ENCODE measurements around the gene LRMDA. TPM values are rescaled to one million over a fixed set of nuclear protein-coding genes. Genes with fewer than 3 reads are reported as not detected.

Gene LRMDA
- total RNA-seq, 2 experiments from 2014 or later: not detected

- no peaks in the 10 kb centered on the region for H3K36me3 ChIP-seq (ENCODE audit: insufficient read depth, low read length)
- no peaks in the 10 kb centered on the region for H4K20me1 ChIP-seq (ENCODE audit: insufficient read depth, low read length)
- H2AFZ ChIP-seq (ENCODE audit: low read length): no peak overlapping the region
- no peaks in the 10 kb centered on the region for H3K79me2 ChIP-seq (ENCODE audit: insufficient read depth, low read depth, low read length)
- no peak overlapping the region for H3K4me3 ChIP-seq (ENCODE audit: low read depth, low read length, poor library complexity, severe bottlenecking)
- no peaks in the 10 kb centered on the region for H3K9me3 ChIP-seq (ENCODE audit: low read length)
- TF ChIP-seq EZH2phosphoT487 (IDR thresholded peaks at IDR 0.05; ENCODE audit: borderline replicate concordance, low read depth, low read length): no peak
- no peak for TF ChIP-seq CTCF (conservative IDR thresholded peaks at IDR 0.05; ENCODE audit: low read length)
- intact Hi-C loops (cut with micrococcal nuclease; ENCODE audit: unreplicated experiment): no loop called here
- DNase-seq (ENCODE audit: low spot score): no peak
- BruUV-seq (replicated peaks): no TSS peak
- H3K9me2 ChIP-seq (ENCODE audit: insufficient read depth, low read length): no peaks in the 10 kb centered on the region
- ChIA-PET CTCF (ENCODE audit: unreplicated experiment) (no interaction called here), POLR2A (no interaction called here)
- H3K27ac ChIP-seq (ENCODE audit: low read depth, low read length, poor library complexity, severe bottlenecking): no peak overlapping the region
- no peak overlapping the region for H3K4me2 ChIP-seq (ENCODE audit: low read length)
- no peaks in the 10 kb centered on the region for H3K4me1 ChIP-seq (ENCODE audit: insufficient read depth, low read length, poor library complexity, severe bottlenecking)
Measured at GRCh38 chr10:76116523-76116922, 685.1 kb downstream of the LRMDA start.

- Histone ChIP-seq H3K9me3 (ENCODE audit: low read length) (no peaks in the 10 kb centered on the region), H3K36me3 (ENCODE audit: insufficient read depth, low read length) (no peaks in the 10 kb centered on the region), H3K79me2 (ENCODE audit: insufficient read depth, low read depth, low read length) (no peaks in the 10 kb centered on the region), H4K20me1 (ENCODE audit: insufficient read depth, low read length) (no peaks in the 10 kb centered on the region), H3K4me2 (ENCODE audit: low read length) (no peak overlapping the region), H3K9me2 (ENCODE audit: insufficient read depth, low read length) (no peaks in the 10 kb centered on the region), H3K4me3 (ENCODE audit: low read depth, low read length, poor library complexity, severe bottlenecking) (no peak overlapping the region), H3K27ac (ENCODE audit: low read depth, low read length, poor library complexity, severe bottlenecking) (no peak overlapping the region), H2AFZ (ENCODE audit: low read length) (no peak overlapping the region), H3K4me1 (ENCODE audit: insufficient read depth, low read length, poor library complexity, severe bottlenecking) (no peaks in the 10 kb centered on the region)
- no peak for DNase-seq (ENCODE audit: low spot score)
- intact Hi-C loops (cut with micrococcal nuclease; ENCODE audit: unreplicated experiment): no loop called here
- POLR2A ChIA-PET: no interaction called here
- BruUV-seq (replicated peaks): no TSS peak
- CTCF ChIA-PET (ENCODE audit: unreplicated experiment): no interaction called here
- TF ChIP-seq CTCF (conservative IDR thresholded peaks at IDR 0.05; ENCODE audit: low read length): no peak
- no peak for TF ChIP-seq EZH2phosphoT487 (IDR thresholded peaks at IDR 0.05; ENCODE audit: borderline replicate concordance, low read depth, low read length)
Measured at GRCh38 chr10:76117949-76118348, 686.5 kb downstream of the LRMDA start.

- BruUV-seq (replicated peaks): no TSS peak
- ChIA-PET CTCF (ENCODE audit: unreplicated experiment) (no interaction called here), POLR2A (interaction anchor here (0.7 kb wide), 1 partner anchor 595 kb away, joined by 3 read pairs; no protein-coding TSS in a partner anchor)
- Histone ChIP-seq H3K9me2 (ENCODE audit: insufficient read depth, low read length) (no peaks in the 10 kb centered on the region), H3K9me3 (ENCODE audit: low read length) (no peaks in the 10 kb centered on the region), H3K79me2 (ENCODE audit: insufficient read depth, low read depth, low read length) (no peaks in the 10 kb centered on the region), H3K36me3 (ENCODE audit: insufficient read depth, low read length) (no peaks in the 10 kb centered on the region), H3K4me1 (ENCODE audit: insufficient read depth, low read length, poor library complexity, severe bottlenecking) (no peaks in the 10 kb centered on the region), H3K4me2 (ENCODE audit: low read length) (no peak overlapping the region), H3K4me3 (ENCODE audit: low read depth, low read length, poor library complexity, severe bottlenecking) (no peak overlapping the region), H3K27ac (ENCODE audit: low read depth, low read length, poor library complexity, severe bottlenecking) (no peak overlapping the region), H4K20me1 (ENCODE audit: insufficient read depth, low read length) (no peaks in the 10 kb centered on the region), H2AFZ (ENCODE audit: low read length) (no peak overlapping the region)
- intact Hi-C loops (cut with micrococcal nuclease; ENCODE audit: unreplicated experiment): no loop called here
- no peak for DNase-seq (ENCODE audit: low spot score)
- TF ChIP-seq CTCF (conservative IDR thresholded peaks at IDR 0.05; ENCODE audit: low read length) (no peak), EZH2phosphoT487 (IDR thresholded peaks at IDR 0.05; ENCODE audit: borderline replicate concordance, low read depth, low read length) (no peak)
Measured at GRCh38 chr10:76119036-76119435, 687.6 kb downstream of the LRMDA start.

Measured in OCI-LY7 (cell line).